ENCODE measurements around the gene ST3GAL6.

ST3GAL6 gene

GRCh38 chr3:98763076-98763475, at the start of gene ST3GAL6:
TSS of gene ST3GAL6 (plus strand) at chr3:98763340. CDS start at chr3:98768441, 5,101 bp downstream.
- no peaks in the 10 kb centered on the region for H3K36me3 ChIP-seq (ENCODE audit: insufficient read depth, low read length)
- H3K4me3 ChIP-seq: no peak within 1 kb of the TSS
- no peaks in the 10 kb centered on the region for H3K9me3 ChIP-seq (ENCODE audit: low read depth, low read length)
- no peak for DNase-seq (ENCODE audit: low read depth, low spot score)
- TF ChIP-seq POLR2AphosphoS5 (IDR thresholded peaks at IDR 0.05; ENCODE audit: borderline replicate concordance, low read depth, low read length): no peak
- TF ChIP-seq FOXP2 (optimal IDR thresholded peaks at IDR 0.05; ENCODE audit: control extremely low read depth, extremely low read length, insufficient read depth): no peak
- TF ChIP-seq EZH2 (IDR thresholded peaks at IDR 0.05): no peak
- no peak within 1 kb of the TSS for H3K27ac ChIP-seq
- H3K9ac ChIP-seq (ENCODE audit: insufficient read length): no peak within 1 kb of the TSS

- no peak for DNase-seq (ENCODE audit: low read depth, low spot score)
- Histone ChIP-seq H3K36me3 (ENCODE audit: insufficient read depth, low read length) (no peaks in the 10 kb centered on the region), H3K4me3 (no peak overlapping the region), H3K27ac (no peak overlapping the region), H3K9ac (ENCODE audit: insufficient read length) (no peak overlapping the region), H3K9me3 (ENCODE audit: low read depth, low read length) (no peaks in the 10 kb centered on the region)
- no peak for TF ChIP-seq EZH2 (IDR thresholded peaks at IDR 0.05)
- no peak for TF ChIP-seq FOXP2 (optimal IDR thresholded peaks at IDR 0.05; ENCODE audit: control extremely low read depth, extremely low read length, insufficient read depth)
- TF ChIP-seq POLR2AphosphoS5 (IDR thresholded peaks at IDR 0.05; ENCODE audit: borderline replicate concordance, low read depth, low read length): no peak
Observed at GRCh38 chr3:98713984-98714383, 49.2 kb upstream of the ST3GAL6 start.

- H3K27ac ChIP-seq: no peak overlapping the region
- TF ChIP-seq POLR2AphosphoS5 (IDR thresholded peaks at IDR 0.05; ENCODE audit: borderline replicate concordance, low read depth, low read length) (no peak), EZH2 (IDR thresholded peaks at IDR 0.05) (no peak), FOXP2 (optimal IDR thresholded peaks at IDR 0.05; ENCODE audit: control extremely low read depth, extremely low read length, insufficient read depth) (no peak)
- no peak for DNase-seq (ENCODE audit: low read depth, low spot score)
- no peaks in the 10 kb centered on the region for H3K36me3 ChIP-seq (ENCODE audit: insufficient read depth, low read length)
- H3K4me3 ChIP-seq: no peak overlapping the region
- no peak overlapping the region for H3K9ac ChIP-seq (ENCODE audit: insufficient read length)
- no peaks in the 10 kb centered on the region for H3K9me3 ChIP-seq (ENCODE audit: low read depth, low read length)
Observed at GRCh38 chr3:98717584-98717983, 45.6 kb upstream of the ST3GAL6 start.

GRCh38 chr3:98718730-98719129, 44.4 kb upstream of the ST3GAL6 start:
- H3K4me3 ChIP-seq: no peak overlapping the region
- H3K9ac ChIP-seq (ENCODE audit: insufficient read length): no peak overlapping the region
- H3K36me3 ChIP-seq (ENCODE audit: insufficient read depth, low read length): no peaks in the 10 kb centered on the region
- H3K9me3 ChIP-seq (ENCODE audit: low read depth, low read length): no peaks in the 10 kb centered on the region
- TF ChIP-seq POLR2AphosphoS5 (IDR thresholded peaks at IDR 0.05; ENCODE audit: borderline replicate concordance, low read depth, low read length): no peak
- TF ChIP-seq FOXP2 (optimal IDR thresholded peaks at IDR 0.05; ENCODE audit: control extremely low read depth, extremely low read length, insufficient read depth): no peak
- no peak for TF ChIP-seq EZH2 (IDR thresholded peaks at IDR 0.05)
- H3K27ac ChIP-seq: no peak overlapping the region
- DNase-seq (ENCODE audit: low read depth, low spot score): no peak

- Histone ChIP-seq H3K36me3 (ENCODE audit: insufficient read depth, low read length) (no peaks in the 10 kb centered on the region), H3K27ac (no peak overlapping the region), H3K9me3 (ENCODE audit: low read depth, low read length) (no peaks in the 10 kb centered on the region), H3K9ac (ENCODE audit: insufficient read length) (no peak overlapping the region), H3K4me3 (no peak overlapping the region)
- DNase-seq (ENCODE audit: low read depth, low spot score): no peak
- TF ChIP-seq EZH2 (IDR thresholded peaks at IDR 0.05): no peak
- no peak for TF ChIP-seq FOXP2 (optimal IDR thresholded peaks at IDR 0.05; ENCODE audit: control extremely low read depth, extremely low read length, insufficient read depth)
- no peak for TF ChIP-seq POLR2AphosphoS5 (IDR thresholded peaks at IDR 0.05; ENCODE audit: borderline replicate concordance, low read depth, low read length)
Observed at GRCh38 chr3:98721776-98722175, 41.4 kb upstream of the ST3GAL6 start.

- TF ChIP-seq EZH2 (IDR thresholded peaks at IDR 0.05) (no peak), POLR2AphosphoS5 (IDR thresholded peaks at IDR 0.05; ENCODE audit: borderline replicate concordance, low read depth, low read length) (no peak), FOXP2 (optimal IDR thresholded peaks at IDR 0.05; ENCODE audit: control extremely low read depth, extremely low read length, insufficient read depth) (no peak)
- no peak overlapping the region for H3K27ac ChIP-seq
- no peak overlapping the region for H3K9ac ChIP-seq (ENCODE audit: insufficient read length)
- no peaks in the 10 kb centered on the region for H3K9me3 ChIP-seq (ENCODE audit: low read depth, low read length)
- DNase-seq (ENCODE audit: low read depth, low spot score): no peak
- no peaks in the 10 kb centered on the region for H3K36me3 ChIP-seq (ENCODE audit: insufficient read depth, low read length)
- H3K4me3 ChIP-seq: no peak overlapping the region
Observed at GRCh38 chr3:98722389-98722788, 40.8 kb upstream of the ST3GAL6 start.

- H3K36me3 ChIP-seq (ENCODE audit: insufficient read depth, low read length): no peaks in the 10 kb centered on the region
- DNase-seq (ENCODE audit: low read depth, low spot score): no peak
- H3K9me3 ChIP-seq (ENCODE audit: low read depth, low read length): no peaks in the 10 kb centered on the region
- TF ChIP-seq FOXP2 (optimal IDR thresholded peaks at IDR 0.05; ENCODE audit: control extremely low read depth, extremely low read length, insufficient read depth) (no peak), EZH2 (IDR thresholded peaks at IDR 0.05) (no peak), POLR2AphosphoS5 (IDR thresholded peaks at IDR 0.05; ENCODE audit: borderline replicate concordance, low read depth, low read length) (no peak)
- H3K27ac ChIP-seq: no peak overlapping the region
- no peak overlapping the region for H3K9ac ChIP-seq (ENCODE audit: insufficient read length)
- no peak overlapping the region for H3K4me3 ChIP-seq
Observed at GRCh38 chr3:98725352-98725751, 37.8 kb upstream of the ST3GAL6 start.

- H3K9ac ChIP-seq (ENCODE audit: insufficient read length): no peak overlapping the region
- no peaks in the 10 kb centered on the region for H3K9me3 ChIP-seq (ENCODE audit: low read depth, low read length)
- TF ChIP-seq EZH2 (IDR thresholded peaks at IDR 0.05) (no peak), FOXP2 (optimal IDR thresholded peaks at IDR 0.05; ENCODE audit: control extremely low read depth, extremely low read length, insufficient read depth) (no peak), POLR2AphosphoS5 (IDR thresholded peaks at IDR 0.05; ENCODE audit: borderline replicate concordance, low read depth, low read length) (no peak)
- H3K27ac ChIP-seq: no peak overlapping the region
- DNase-seq (ENCODE audit: low read depth, low spot score): no peak
- no peaks in the 10 kb centered on the region for H3K36me3 ChIP-seq (ENCODE audit: insufficient read depth, low read length)
- no peak overlapping the region for H3K4me3 ChIP-seq
Observed at GRCh38 chr3:98726084-98726483, 37.1 kb upstream of the ST3GAL6 start.

GRCh38 chr3:98727638-98728037, 35.5 kb upstream of the ST3GAL6 start:
- Histone ChIP-seq H3K36me3 (ENCODE audit: insufficient read depth, low read length) (no peaks in the 10 kb centered on the region), H3K9me3 (ENCODE audit: low read depth, low read length) (no peaks in the 10 kb centered on the region), H3K4me3 (no peak overlapping the region), H3K27ac (no peak overlapping the region), H3K9ac (ENCODE audit: insufficient read length) (no peak overlapping the region)
- DNase-seq (ENCODE audit: low read depth, low spot score): no peak
- TF ChIP-seq EZH2 (IDR thresholded peaks at IDR 0.05) (no peak), POLR2AphosphoS5 (IDR thresholded peaks at IDR 0.05; ENCODE audit: borderline replicate concordance, low read depth, low read length) (no peak), FOXP2 (optimal IDR thresholded peaks at IDR 0.05; ENCODE audit: control extremely low read depth, extremely low read length, insufficient read depth) (no peak)

Data from SK-N-MC (cell line).